DND-41 (cell line): ENCODE measurements around the gene ARHGEF4.

ENCODE experiments used
- ATAC-seq: fragments of 200-7000 bp; cut with Tn5 transposase; 3 replicates; pipeline ENCODE4 v1.9.1; 2021; ENCODE audit warnings: low read depth; ENCODE audit not compliant: insufficient read depth
- DNase-seq: peaks from one replicate; pipeline ENCODE4 v3.0.0-alpha.2; 2020
- H2AFZ ChIP-seq: 2 replicates; pipeline ENCODE4 v1.6.0; 2012; ENCODE audit warnings: low read depth, low read length
- H3K27ac ChIP-seq: 2 replicates; pipeline ENCODE4 v1.5.1; 2012; ENCODE audit warnings: low read length, inconsistent platforms
- H3K27me3 ChIP-seq: fragments of 200-600 bp; sonication (generic); 2 replicates; pipeline ENCODE4 v1.6.0; 2012; ENCODE audit warnings: low read length, mild to moderate bottlenecking, inconsistent platforms; ENCODE audit not compliant: insufficient read depth, poor library complexity
- H3K36me3 ChIP-seq: 2 replicates; pipeline ENCODE4 v1.5.1; 2012; ENCODE audit warnings: low read length, inconsistent platforms; ENCODE audit not compliant: insufficient read depth
- H3K4me1 ChIP-seq: 2 replicates; pipeline ENCODE4 v1.5.1; 2012; ENCODE audit warnings: mild to moderate bottlenecking, low read length; ENCODE audit not compliant: insufficient read depth
- H3K4me2 ChIP-seq: 2 replicates; pipeline ENCODE4 v1.6.0; 2012; ENCODE audit warnings: mild to moderate bottlenecking, moderate library complexity, low read length, inconsistent platforms; ENCODE audit not compliant: insufficient read depth
- H3K4me3 ChIP-seq, 2 experiments: fragments of 200-600 bp in 1 of 2; shearing (Covaris generic) in 1 of 2; 2 replicates each; pipeline ENCODE4 v1.5.1; 2012 to 2016; ENCODE audit warnings: inconsistent platforms in 2 of 2, low read length in 2 of 2, mild to moderate bottlenecking in 2 of 2, low read depth in 1 of 2, moderate library complexity in 1 of 2
- H3K79me2 ChIP-seq: 2 replicates; pipeline ENCODE4 v1.6.0; 2012; ENCODE audit warnings: low read length, inconsistent platforms; ENCODE audit not compliant: insufficient read depth
- H3K9ac ChIP-seq: 2 replicates; pipeline ENCODE4 v1.6.0; 2012; ENCODE audit warnings: low read depth, mild to moderate bottlenecking, inconsistent platforms, low read length, moderate library complexity
- H3K9me3 ChIP-seq: 2 replicates; pipeline ENCODE4 v1.5.1; 2012; ENCODE audit warnings: low read length, moderate library complexity, mild to moderate bottlenecking, inconsistent platforms; ENCODE audit not compliant: insufficient read depth, severe bottlenecking
- H4K20me1 ChIP-seq: 2 replicates; pipeline ENCODE4 v1.6.0; 2012; ENCODE audit warnings: low read length; ENCODE audit not compliant: insufficient read depth
- EZH2 ChIP-seq: IDR thresholded peaks from 3 replicates; pipeline ENCODE4 v1.6.1; 2012; ENCODE audit warnings: borderline replicate concordance, low read depth, mild to moderate bottlenecking, moderate library complexity, low read length, inconsistent platforms; ENCODE audit not compliant: severe bottlenecking
- TF ChIP-seq, protein P1 (sequence below): IDR thresholded peaks from 2 replicates; pipeline ENCODE4 v1.5.1; 2012; ENCODE audit warnings: borderline replicate concordance, low read length, moderate library complexity, mild to moderate bottlenecking; ENCODE audit not compliant: poor library complexity, severe bottlenecking; ENCODE audit errors: extremely low read depth

ARHGEF4 gene

DNA sequence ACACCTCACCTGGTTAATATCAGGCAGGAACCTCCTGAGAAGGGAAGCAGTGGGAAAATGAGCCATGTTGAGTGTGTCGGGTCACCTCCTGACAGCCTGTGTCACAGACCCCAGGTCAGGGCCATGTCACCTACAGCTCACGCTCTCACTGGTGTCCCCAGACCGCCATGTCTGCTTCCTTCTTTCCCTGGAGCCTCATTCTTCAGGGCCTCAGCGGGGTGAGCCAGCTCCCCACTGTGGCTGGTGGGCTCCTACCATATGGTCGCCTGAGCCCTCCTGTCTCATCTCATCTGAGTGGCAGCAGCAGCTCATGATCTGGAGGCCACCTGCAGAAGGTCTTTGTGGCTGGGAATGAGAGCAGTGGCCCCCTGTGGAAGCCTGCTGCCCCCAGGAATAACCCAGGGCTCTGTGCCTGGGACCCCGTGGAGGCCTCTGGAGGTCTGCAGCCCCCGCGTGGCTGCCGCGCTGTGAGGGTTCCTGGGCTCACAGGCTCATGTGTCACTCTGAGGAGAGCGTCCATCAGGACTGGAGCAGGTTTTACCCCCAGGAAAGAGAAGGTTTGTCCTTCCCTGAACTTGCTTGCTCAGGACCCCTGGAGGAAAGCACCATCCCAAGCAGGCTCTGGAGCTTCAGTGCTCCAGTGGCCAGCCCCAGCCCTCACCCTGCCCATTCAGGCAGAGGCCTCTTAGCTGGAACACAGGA lies 200.1 kb downstream of the ARHGEF4 start:
- Histone ChIP-seq H3K4me1 (peaks cover 16% of the 10 kb centered on the region), H2AFZ (no peak overlapping the region), H3K27me3 (no peaks in the 10 kb centered on the region), H4K20me1 (no peaks in the 10 kb centered on the region; the same call in 1 of the 2 replicates), H3K79me2 (no peaks in the 10 kb centered on the region), H3K4me3 (no peak overlapping the region), H3K4me2 (no peak overlapping the region), H3K9ac (no peak overlapping the region), H3K36me3 (no peaks in the 10 kb centered on the region), H3K9me3 (no peaks in the 10 kb centered on the region), H3K27ac (no peak overlapping the region)
- TF ChIP-seq EZH2, result no peak
- TF ChIP-seq, protein P1, sequence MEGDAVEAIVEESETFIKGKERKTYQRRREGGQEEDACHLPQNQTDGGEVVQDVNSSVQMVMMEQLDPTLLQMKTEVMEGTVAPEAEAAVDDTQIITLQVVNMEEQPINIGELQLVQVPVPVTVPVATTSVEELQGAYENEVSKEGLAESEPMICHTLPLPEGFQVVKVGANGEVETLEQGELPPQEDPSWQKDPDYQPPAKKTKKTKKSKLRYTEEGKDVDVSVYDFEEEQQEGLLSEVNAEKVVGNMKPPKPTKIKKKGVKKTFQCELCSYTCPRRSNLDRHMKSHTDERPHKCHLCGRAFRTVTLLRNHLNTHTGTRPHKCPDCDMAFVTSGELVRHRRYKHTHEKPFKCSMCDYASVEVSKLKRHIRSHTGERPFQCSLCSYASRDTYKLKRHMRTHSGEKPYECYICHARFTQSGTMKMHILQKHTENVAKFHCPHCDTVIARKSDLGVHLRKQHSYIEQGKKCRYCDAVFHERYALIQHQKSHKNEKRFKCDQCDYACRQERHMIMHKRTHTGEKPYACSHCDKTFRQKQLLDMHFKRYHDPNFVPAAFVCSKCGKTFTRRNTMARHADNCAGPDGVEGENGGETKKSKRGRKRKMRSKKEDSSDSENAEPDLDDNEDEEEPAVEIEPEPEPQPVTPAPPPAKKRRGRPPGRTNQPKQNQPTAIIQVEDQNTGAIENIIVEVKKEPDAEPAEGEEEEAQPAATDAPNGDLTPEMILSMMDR, result no peak
- no peak for ATAC-seq
- no peak for DNase-seq

DNA sequence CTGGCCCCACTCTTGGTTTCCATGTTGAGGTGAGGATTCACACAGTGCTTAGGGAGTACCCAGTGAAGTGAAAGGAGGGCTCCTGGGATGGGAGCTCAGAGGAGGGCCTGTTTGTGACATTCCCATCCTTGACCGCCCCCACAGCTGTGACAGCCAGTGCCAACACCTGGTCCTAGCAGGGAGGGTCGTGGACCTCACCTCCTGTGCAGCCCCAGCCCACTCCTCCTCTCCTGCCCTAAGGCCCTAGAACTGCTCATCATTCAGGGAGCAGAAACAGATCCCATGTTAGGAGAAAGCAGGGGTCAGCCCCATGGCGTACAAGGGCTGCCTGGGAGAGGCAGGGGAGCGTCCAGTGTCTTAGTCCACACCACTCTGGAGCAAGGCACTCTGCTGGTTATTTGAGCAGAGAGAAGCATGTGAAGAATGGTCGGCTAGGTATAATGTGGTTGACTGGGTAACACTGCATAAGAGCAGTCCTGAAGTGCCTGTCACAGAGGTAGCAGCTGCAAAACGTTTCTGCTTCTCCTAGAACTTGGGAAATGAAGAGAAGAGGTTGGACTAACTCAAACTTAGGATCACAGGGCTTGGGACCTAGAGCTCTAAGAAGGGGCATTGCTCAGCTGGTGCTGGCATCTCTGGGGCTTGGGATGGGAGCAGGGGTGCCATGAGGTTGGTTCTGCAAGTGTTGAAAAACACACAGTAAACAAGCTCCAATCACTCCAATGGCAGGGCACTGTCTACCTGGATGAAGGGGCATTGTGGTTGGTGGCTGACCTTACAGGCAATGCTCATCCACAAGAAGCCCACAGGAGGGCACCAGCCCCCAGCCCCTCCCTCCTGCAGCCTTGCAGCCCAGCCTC lies 200.9 kb downstream of the ARHGEF4 start:
- ATAC-seq (no peak), DNase-seq (no peak)
- no peak overlapping the region for H3K4me2 ChIP-seq
- no peak overlapping the region for H3K27ac ChIP-seq
- H3K9me3 ChIP-seq, result no peaks in the 10 kb centered on the region
- no peaks in the 10 kb centered on the region for H4K20me1 ChIP-seq
- no peak overlapping the region for H3K9ac ChIP-seq
- H3K79me2 ChIP-seq, result no peaks in the 10 kb centered on the region
- TF ChIP-seq EZH2, result no peak
- TF ChIP-seq, protein P1, result no peak
- H2AFZ ChIP-seq, result no peak overlapping the region
- H3K4me3 ChIP-seq, result no peak overlapping the region
- H3K36me3 ChIP-seq, result no peaks in the 10 kb centered on the region
- H3K4me1 ChIP-seq, result peaks cover 24% of the 10 kb centered on the region
- H3K27me3 ChIP-seq, result no peaks in the 10 kb centered on the region

DNA sequence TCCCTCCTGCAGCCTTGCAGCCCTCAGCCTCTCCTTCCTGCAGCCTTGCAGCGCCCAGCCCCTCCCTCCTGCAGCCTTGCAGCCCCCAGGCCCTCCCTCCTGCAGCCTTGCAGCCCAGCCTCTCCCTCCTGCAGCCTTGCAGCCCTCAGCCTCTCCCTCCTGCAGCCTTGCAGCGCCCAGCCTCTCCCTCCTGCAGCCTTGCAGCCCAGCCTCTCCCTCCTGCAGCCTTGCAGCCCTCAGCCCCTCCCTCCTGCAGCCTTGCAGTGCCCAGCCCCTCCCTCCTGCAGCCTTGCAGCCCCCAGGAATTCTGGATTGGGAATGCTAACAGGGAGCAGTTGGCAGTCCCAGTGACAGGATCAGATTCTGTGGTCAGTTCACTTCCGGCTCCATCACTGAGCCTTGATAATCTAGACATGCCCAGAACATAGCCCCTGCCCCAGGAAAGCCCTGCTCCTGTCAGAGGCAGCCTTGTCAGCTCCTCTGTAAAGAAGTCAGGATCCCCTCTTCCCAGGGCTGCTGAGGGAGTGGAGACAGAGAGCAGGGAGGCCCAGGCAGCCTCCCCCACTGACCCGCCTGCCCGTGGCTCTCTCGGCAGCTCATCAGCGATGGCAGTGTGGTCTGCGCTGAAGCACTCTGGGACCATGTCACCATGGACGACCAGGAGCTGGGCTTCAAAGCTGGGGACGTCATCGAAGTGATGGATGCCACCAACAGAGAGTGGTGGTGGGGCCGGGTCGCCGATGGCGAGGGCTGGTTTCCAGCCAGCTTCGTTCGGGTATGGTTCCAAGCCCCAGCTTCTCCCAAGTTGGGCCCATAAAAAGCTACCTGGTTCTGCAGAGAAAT lies 201.8 kb downstream of the ARHGEF4 start:
- DNase-seq (no peak), ATAC-seq (no peak)
- peaks cover 27% of the 10 kb centered on the region for H3K4me1 ChIP-seq
- H3K79me2 ChIP-seq, result no peaks in the 10 kb centered on the region
- H3K4me2 ChIP-seq, result no peak overlapping the region
- H3K4me3 ChIP-seq, result no peak overlapping the region
- no peaks in the 10 kb centered on the region for H3K9me3 ChIP-seq
- H4K20me1 ChIP-seq, result no peaks in the 10 kb centered on the region
- no peak overlapping the region for H2AFZ ChIP-seq
- H3K27me3 ChIP-seq, result no peaks in the 10 kb centered on the region
- no peaks in the 10 kb centered on the region for H3K36me3 ChIP-seq
- no peak overlapping the region for H3K9ac ChIP-seq
- no peak overlapping the region for H3K27ac ChIP-seq
- TF ChIP-seq, protein P1, result no peak
- no peak for TF ChIP-seq EZH2
